Spleen (tissue), 7 donors: Measurements from ENCODE around the gene CACNG7.

Experiments used
- CTCF ChIP-seq, 11 experiments: fragments of 200-600 bp in 7 of 11; fragments of 450-650 bp in 4 of 11; sonication (generic) in 4 of 11; IDR thresholded peaks in 8 of 11; conservative IDR thresholded peaks in 3 of 11; 1 replicate in 7 of 11; 2 replicates in 4 of 11; pipeline versions ENCODE4 v1.4.0 to v1.8.0; 2016 to 2021; ENCODE audit warnings: antibody characterized with exemption in 11 of 11, inconsistent platforms in 4 of 11, mild to moderate bottlenecking in 1 of 11
- POLR2A ChIP-seq, 3 donors: fragments of 450-650 bp; IDR thresholded peaks; one replicate each; pipeline ENCODE4 v1.5.1; 2017; ENCODE audit warnings: antibody characterized with exemption in 3 of 3, mild to moderate bottlenecking in 1 of 3
- POLR2AphosphoS5 ChIP-seq, 3 donors: sonication (generic); formaldehyde crosslinking; IDR thresholded peaks; one replicate each; pipeline ENCODE4 v1.5.1; 2017; ENCODE audit warnings: antibody characterized with exemption in 3 of 3
- donor health status: DM: no; HTN: no; CAD: no; lungs with moderate emphysema.
- donor health status: DM: no; HTN: no; CAD: no.
- donor health status: DM: no; HTN: no; CAD: no.

GRCh38 chr19:53903055-53903680, 5.9 kb upstream of the CACNG7 start:
- TF ChIP-seq CTCF (IDR thresholded peaks at IDR 0.05 in 8 of 11, conservative IDR thresholded peaks at IDR 0.05 in 3 of 11) (no peak), POLR2A (IDR thresholded peaks at IDR 0.05) (no peak), POLR2AphosphoS5 (IDR thresholded peaks at IDR 0.05) (no peak)
